Retinal pigment epithelial cell (primary cell): ENCODE data around the gene APOBR.
"Not testable (repeated sequence)": the region's sequence is repeated elsewhere in the genome, so short reads cannot be mapped to it uniquely, and the experiment has no call there.

Experiments
- DNase-seq: peaks from one replicate; pipeline ENCODE4 v3.0.0-alpha.2; 2010; ENCODE audit warnings: low read depth
- H3K4me3 ChIP-seq: 2 replicates; pipeline ENCODE4 v1.5.1; 2011; ENCODE audit warnings: mild to moderate bottlenecking, low read length, control low read depth, moderate library complexity
- CTCF ChIP-seq: conservative IDR thresholded peaks from 2 replicates; pipeline ENCODE4 v1.5.1; 2011; ENCODE audit warnings: low read depth, low read length, control low read depth, inconsistent platforms

APOBR gene

GRCh38 chr16:28482026-28482425 lies 12.4 kb upstream of the APOBR start:
- no peak for DNase-seq
- TF ChIP-seq CTCF, result no peak
- no peak overlapping the region for H3K4me3 ChIP-seq

GRCh38 chr16:28483361-28483760 lies 11.1 kb upstream of the APOBR start:
- not testable (repeated sequence) for DNase-seq, H3K4me3 ChIP-seq

- H3K4me3 ChIP-seq, result no peak overlapping the region
- TF ChIP-seq CTCF, result no peak
Observed at GRCh38 chr16:28486266-28486665, 8.2 kb upstream of the APOBR start.

GRCh38 chr16:28491230-28491969 lies 3.0 kb upstream of the APOBR start:
- H3K4me3 ChIP-seq, result peak overlapping the region; percentile 97
- DNase-seq, result no peak
- TF ChIP-seq CTCF, result peak; percentile 44

More at GRCh38 chr16:28486266-28486665, 8.2 kb upstream of the APOBR start:
- no peak for DNase-seq

GRCh38 chr16:28491970-28492474 lies 2.4 kb upstream of the APOBR start, which contains the start of gene CLN3:
TSS of gene CLN3 (minus strand) at chr16:28492074. CDS start at chr16:28491759, 315 bp downstream.
- TF ChIP-seq CTCF, result no peak

GRCh38 chr16:28492511-28492910 lies 1.9 kb upstream of the APOBR start:
- no peak for TF ChIP-seq CTCF
- peak overlapping the region; percentile 97 for H3K4me3 ChIP-seq
- no peak for DNase-seq

More at GRCh38 chr16:28491970-28492474, 2.4 kb upstream of the APOBR start, which contains the start of gene CLN3:
- peak; percentile 81 for DNase-seq
- peak within 1 kb of the TSS; percentile 97 for H3K4me3 ChIP-seq

- DNase-seq, result no peak
- TF ChIP-seq CTCF, result no peak
- H3K4me3 ChIP-seq, result no peak overlapping the region
Observed at GRCh38 chr16:28495098-28495793, 803 bp downstream of the APOBR start.
